NCI-H2227 treated with DMSO at 0.1 percent for 48 hours (cell line): ENCODE data around the gene OTOP3.

Source experiments
- DNase-seq: peaks from one replicate; lab custom pipeline; 2025; lab: John Stamatoyannopoulos, UW

Gene OTOP3

GRCh38 chr17:74941128-74941725, 5.5 kb downstream of the OTOP3 start:
- DNase-seq: no peak

DNA sequence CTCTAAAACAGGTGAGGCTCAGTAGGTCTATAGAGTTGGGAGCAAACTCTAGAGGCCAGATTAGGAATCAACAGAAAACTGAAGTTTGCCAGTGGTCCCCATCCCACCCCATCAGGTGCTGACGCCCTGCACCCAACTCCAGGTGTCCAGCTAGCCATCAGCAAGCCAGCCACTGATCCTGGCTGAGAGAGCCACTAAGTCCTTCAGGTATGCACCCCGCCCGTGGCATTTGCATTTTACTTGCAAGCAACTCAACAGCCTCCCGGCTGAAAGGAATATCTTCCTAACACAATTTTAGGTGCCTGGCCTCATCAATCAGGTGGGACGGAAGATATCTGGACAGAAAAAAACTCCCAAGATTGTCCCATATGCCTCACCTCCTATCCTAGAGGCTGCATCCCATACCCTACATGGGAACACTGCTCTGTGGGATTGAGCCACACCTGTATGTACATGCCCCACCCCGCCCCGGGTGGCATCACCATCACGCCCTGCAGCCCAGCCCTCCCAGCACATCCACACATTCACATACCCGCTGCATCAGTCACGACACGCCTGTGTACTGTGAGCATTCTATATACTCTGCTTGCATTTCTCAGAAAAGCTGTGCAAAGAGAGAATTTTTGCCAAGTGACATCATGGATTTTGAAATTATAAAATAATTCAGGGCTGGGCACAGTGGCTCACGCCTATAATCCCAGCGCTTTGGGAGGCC, 8.3 kb downstream of the OTOP3 start:
- no peak for DNase-seq

DNA sequence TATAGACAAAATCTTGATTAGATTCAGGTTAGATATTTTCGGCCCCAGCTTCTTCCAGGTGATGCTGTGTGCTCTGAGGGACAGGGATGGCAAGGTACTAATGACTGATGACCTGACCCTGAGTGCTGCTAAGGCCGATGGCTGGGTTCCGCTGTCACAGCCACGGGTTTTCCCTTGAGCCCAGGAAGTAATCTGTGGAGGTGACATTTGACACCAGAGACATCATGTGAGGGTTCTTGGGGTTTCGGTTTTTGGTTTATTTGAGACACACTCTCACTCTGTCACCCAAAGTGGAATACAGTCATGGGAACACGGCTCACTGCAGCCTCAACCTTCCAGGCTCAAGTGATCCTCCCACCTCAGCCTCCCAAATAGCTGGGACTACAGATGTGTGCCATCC, 9.8 kb downstream of the OTOP3 start:
- DNase-seq: no peak

GRCh38 chr17:74946641-74947040, 10.9 kb downstream of the OTOP3 start:
- DNase-seq: no peak

DNA sequence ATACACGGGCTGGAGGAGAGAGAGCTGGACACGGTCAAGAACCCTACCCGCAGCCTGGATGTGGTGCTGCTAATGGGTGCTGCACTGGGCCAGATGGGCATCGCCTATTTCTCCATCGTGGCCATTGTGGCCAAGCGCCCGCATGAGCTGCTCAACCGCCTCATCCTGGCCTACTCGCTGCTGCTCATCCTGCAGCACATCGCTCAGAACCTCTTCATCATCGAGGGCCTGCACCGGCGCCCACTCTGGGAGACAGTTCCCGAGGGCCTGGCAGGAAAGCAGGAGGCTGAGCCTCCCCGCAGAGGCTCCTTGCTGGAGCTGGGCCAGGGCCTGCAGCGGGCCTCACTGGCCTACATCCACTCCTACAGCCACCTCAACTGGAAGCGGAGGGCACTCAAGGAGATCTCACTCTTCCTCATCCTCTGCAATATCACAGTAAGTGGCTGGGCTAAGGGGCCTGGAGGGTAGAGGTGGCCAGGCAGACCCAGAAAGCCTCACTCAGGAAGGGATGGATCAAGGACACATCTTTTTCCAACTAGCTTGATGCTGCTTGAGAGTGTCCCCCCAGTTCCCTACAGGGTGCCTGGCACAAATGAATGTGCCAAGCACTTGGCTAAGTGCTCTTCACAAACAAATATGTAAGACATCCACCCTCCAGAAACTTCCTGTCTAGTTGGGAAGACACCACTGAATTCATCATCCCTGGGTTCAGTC, 11.5 kb downstream of the OTOP3 start:
- DNase-seq: no peak

DNA sequence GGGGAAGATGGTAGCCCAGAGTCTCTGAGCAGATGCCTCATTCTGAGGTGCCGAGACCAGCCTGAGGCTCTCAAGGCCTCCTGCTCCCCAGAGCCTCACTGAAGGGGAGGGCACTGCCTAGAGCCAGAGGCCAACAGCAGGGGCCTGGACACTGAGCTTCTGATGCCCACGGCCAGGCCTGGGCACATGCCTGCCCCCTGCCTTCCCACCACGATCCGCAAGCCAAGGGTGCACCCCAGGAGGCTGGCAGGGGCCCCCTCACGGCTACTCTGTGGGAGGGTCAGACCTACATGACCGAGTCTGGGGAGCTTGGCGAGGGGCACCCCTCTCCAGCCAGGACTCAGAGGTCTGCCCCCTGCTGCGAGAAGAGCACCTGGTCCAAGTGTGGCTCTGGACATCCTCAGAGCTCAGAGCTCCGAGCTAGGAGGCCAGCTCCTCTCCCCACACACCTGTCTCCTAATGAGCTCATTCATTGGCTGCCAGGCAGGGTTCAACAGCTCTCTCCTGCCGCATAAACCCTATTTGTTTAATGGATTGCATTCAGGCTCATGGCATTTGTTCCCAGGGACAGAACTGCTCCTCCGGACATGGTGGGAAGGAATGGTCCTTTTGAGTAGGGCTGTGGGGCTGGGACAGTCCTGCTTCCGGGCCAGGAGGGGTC, 13.9 kb downstream of the OTOP3 start:
- no peak for DNase-seq

GRCh38 chr17:74950207-74950606, 14.5 kb downstream of the OTOP3 start:
- no peak for DNase-seq

DNA sequence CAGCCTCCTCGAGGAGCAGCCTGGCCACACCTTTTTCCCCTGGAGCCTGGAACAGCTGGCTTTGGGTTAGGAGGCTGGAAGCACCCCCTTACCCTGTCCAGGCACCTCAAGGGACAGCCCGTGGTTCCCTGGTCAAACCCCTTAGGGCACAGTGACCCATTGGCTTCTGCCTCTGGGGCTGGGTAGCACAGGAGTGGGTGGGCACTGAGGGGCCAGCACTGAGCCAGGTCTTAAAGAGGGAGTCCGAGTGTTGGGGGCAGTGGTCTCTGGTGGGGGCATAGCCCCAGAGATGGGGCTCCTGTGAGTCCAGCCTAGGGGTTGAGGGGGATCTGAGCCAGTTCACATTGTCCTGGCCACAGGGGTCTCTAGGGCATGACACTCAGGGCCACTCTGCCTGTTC, 15.4 kb downstream of the OTOP3 start:
- DNase-seq: no peak

DNA sequence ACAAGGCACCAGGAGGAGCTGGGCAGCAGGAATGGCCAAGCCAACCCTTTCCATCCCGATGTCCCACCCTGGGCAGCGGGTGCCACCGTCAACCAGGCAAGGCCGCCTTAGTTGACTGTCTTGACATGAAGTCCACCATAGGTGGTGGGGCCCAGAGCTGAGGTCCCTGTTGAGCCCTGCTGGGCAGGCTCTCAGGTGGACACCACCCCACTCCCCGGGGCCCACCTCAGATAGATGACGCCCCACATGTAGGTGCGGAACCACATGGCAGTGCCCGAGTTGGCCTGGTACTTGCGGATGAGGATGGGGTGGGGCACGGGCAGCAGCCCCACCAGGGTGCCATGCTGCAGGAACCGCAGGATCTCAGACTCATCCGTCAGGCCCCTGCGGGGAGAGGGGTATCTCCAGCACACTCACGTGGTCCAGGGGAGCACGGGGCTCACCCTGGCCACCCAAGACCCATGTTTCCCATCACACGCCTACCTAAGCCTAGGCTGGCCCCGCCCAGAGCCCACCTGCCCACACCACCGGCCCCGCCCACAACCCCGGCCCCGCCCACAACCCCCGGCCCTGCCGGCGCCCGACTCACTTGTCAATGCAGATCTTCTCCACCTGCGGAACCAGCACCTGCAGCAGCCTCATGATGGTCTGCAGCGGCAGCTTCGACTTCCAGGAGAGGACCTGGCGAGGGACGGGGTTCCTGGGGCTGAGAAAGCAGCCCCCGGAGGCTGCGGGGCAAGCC, 16.2 kb downstream of the OTOP3 start:
- no peak for DNase-seq

GRCh38 chr17:74952431-74953133, 16.9 kb downstream of the OTOP3 start:
- no peak for DNase-seq

- DNase-seq: no peak
These were observed 17.5 kb downstream of the OTOP3 start for GRCh38 chr17:74953134-74953687.

DNA sequence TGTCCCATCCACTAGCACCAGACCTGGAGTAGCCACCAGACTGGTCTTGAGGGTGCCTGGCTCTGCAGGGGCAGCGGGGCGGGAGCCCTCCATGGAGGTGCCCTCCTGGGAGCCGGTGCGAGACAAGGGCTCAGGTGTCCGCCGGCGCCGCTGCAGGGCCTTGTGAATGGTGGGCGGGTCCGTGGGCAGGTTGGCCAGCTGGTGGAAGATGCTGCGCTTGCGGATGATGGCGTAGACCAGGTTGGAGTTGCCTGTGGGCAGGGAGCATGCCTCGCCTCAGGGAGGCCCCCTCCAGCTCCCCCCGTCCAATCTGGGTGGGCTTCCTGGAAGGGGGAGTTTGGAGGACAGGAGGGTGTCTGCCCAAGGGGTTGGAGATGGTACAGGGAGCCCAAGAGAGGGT, 18.4 kb downstream of the OTOP3 start:
- no peak for DNase-seq

DNA sequence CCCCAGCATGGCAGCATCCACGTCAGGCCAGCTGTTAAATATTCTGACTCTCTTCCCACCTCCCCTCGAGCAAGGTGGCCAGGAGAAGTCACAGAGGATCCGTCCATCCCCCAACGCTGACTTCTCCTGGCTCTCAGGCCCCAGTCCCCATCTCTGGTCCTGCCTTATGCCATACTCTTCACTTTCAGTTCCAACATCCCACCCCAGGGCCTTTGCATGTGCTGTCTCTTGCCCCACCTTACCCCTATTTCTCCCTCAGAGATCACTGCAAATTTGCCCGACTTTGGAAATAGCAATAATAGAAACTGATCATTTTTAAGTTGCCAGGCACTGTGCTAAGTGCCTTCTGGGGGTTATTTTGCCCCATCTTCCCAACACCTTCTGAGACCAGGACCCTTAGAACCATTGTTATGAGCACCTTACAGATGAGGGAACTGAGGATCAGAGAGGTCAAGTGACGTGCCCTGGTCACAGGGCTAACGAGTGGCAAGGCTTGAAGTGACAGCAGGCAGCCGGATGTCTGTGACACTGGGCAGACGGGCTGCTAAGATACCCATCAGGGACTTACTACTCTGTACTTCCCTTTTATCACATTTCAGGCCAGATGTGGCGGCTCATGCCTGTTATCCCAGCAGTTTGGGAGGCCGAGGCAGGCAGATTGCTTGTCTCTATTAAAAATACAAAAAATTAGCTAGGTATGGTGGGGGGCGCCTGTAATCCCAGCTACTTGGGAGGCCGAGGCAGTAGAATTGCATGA, 19.1 kb downstream of the OTOP3 start:
- DNase-seq: no peak

DNA sequence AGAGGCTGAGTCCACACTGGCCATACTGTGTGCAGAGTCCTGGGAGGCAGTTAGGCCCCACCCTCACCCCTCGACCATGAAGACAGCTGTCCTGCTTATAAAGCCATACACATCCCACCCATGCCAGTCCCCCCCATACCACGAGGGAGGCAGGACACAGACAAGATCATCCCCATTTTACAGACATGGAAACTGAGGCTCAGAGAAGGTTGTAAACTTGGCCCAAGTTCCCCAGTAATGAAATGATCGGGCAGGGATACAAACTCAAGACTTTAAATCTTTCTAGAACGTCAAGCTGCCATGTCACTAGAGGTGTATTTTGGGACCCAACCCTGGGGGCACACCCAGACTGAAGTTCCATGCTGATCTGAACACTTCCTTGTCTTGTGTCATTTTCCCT, 20.4 kb downstream of the OTOP3 start:
- DNase-seq: no peak

DNA sequence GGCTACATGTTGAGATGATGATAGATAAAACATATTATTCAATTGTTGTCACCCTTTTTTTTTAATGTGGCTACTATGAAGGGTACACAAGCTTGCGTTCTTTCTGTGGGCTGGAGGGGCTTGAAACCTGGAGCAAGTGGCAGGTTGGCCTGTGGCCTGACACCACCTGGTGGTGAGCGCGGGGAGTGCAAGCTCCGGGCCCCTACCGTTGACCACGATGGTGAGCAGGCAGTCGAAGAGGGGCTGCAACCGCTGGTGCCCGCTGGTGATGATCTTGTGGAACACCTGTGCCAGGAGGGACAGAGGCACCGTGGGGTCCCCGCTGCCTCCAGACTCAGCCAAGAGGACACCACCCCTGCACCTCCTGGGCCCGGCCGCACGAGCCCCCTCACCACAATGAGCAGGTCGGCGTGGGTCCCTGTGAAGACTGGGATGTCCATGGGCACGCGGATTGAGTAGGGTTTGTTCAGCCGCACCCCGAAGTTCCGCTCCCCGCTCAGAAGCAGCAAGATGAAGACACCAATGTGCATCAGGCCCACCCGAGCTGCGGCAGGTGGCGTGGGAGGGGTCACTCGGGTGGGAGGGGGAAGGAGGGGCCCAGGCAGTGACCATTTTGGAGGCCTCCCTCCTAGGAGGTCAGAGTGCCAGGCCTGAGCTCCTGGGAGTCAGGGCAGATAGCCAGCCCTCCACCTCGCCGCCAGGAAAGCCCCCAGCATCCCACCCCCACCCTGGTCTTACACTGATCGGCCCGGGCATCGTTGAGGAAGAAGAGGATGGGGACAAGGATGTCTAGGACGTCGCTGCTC, 22.4 kb downstream of the OTOP3 start:
- DNase-seq: peak; percentile 30

DNA sequence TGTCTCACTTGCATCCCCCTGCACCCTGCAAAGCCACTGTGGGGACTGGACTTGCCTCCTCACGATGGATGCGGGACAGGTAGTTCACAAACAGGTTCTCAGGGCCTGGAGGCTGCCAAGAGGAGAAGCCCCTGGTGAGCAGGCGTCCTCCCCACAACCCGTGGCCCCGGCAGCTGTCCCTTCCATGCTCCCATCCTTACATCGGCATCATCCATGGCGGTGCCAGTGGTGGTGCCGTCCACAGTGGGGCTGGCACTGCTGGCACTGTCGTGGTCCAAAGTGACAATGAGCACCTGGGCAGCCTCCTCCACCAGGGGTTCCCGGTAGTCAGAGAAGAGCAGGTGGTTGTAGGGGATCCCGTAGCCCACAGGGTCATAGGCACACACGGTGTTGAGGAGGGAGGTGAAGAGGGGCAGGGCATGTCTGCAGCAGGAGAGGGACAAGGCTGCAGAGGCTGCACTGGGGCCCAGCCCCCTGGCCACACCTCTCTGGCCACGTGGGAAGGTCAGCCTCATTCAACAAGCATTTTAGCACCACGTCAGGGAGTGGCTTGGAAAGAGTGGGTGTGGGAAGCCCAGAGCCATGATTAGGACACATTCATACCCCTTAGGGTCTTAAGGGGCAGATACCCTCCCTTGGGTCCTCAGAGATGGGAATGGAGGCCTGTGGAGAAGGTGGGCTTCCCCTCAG, 24.3 kb downstream of the OTOP3 start:
- DNase-seq: no peak

- DNase-seq: no peak
These were observed 25.1 kb downstream of the OTOP3 start for GRCh38 chr17:74960570-74961342.

DNA sequence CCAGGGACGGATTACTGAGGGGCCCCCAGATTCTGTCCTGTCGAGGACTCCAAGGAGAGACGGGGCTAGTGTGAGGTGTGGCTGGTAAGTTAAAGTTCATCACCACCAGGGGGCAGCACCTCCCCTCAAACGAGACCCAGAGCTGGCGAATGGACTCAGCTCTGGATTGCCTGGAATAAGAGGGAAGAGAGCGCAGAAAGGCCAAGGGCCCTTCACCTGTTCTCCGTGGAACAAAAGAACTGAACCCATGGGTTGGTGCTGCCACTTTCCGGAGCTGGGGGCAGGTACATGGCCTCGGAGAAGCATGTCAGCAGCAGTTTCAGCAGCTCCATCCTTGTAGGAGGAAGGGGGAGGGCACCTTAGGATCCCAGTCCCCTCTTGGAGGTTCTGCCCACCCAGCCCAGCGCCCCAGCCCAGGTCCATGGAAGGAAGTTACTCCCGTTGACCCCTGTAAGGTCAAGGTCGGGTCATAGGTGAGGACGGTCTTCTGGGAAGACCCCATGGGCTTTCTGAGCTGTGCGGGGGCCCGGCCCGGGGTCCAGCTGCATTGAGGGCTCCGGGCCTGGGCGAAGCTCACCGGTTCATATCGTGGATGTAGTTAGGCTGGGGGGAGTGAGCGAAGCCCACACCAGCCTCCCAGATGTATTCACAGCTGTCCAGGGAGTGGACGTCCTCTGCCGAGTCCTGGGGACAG, 26.1 kb downstream of the OTOP3 start:
- DNase-seq: peak; percentile 69
